Erythroblast (primary cell): ENCODE data around the gene NEDD4L.

ENCODE experiments used
- GATA1 ChIP-seq: IDR thresholded peaks from 2 replicates; pipeline ENCODE4 v1.6.1; 2011; ENCODE audit warnings: low read depth, mild to moderate bottlenecking, control low read depth, low read length, moderate library complexity
- POLR2A ChIP-seq: IDR thresholded peaks from 2 replicates; pipeline ENCODE4 v1.6.1; 2011; ENCODE audit warnings: mild to moderate bottlenecking, low read length

DNA sequence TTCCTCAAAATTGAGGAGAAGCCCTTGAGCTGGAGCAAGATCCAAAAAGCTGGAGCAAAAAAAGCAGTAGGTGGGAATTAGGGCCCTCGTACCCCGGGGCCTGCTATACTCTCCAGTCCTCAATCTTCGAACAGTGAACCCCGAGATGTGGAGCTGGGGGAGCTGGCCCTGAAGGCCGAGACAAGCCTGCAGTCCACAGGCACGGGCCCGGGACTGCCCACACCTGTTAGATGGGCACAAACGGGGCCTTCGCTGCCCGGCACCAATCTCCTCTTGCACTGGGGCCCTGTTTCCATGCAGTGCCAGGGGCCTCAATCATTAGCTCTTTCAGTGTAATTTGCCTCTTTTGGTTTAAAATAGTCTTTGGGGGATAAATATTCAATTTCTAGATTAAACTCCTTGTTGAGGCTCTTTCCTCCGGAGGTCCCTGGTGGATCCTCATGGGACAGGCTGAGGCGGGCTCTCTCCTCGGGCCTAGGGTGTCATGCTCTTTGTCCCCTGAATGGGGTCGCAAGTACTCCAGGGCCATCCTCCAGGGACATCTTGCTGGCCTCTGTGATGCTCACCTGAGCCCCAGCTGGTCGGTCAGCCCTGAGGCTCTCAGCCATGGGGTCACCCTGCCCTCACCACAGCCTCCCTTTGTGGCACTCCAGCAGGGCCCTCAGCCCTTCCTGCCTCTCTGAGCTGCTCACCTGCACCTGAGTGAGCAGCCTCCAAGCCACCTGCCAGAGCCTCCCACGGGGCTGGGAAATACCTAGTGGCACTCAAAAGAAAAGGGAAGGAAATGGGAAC is 361.3 kb downstream of the NEDD4L start:
- no peak for TF ChIP-seq POLR2A
- no peak for TF ChIP-seq GATA1
